GM19455 (cell line): ENCODE data around the gene HMGB3.
"Not testable (repeated sequence)": the region's sequence is repeated elsewhere in the genome, so short reads cannot be mapped to it uniquely, and the experiment has no call there.

Experiments
- ATAC-seq: cut with Tn5 transposase; IDR thresholded peaks from one replicate; pipeline ENCODE4 v1.9.1; 2021; ENCODE audit not compliant: unreplicated experiment

Gene HMGB3

DNA sequence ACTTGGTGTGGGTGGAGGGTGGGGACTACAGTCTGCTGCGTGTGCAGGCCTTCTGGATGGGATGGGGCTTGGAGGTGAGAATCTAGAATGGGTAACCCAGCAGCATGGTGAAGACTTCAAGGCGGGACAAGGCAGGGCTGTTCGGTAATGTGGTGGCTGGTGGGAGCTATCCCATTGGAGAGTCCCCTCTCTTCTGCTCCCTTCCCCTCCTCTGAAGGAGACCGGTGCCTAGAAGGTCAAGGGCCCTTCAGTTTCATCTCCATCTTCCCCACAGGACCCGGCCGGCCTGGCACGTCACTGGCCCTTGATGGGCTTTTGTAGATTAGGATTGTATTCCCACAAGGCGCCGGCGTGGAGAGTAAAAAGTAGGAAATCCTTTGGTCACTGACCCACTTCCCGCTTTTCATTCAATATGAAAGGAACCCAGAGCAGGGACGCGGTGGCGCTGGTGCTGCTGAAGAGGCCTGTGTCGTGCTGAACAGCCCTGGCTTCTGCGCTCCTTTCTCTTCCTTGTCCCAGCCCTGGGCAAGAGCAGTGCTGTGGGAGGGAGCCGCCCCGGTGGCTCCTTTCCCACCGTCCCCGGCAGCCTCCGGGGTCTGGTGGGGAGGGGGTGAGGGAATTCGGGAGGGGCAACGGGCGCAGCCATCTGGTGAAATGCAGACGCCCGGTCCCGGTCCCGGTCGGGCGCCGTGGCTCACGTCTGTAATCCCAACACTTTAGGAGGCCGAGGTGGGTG lies 7.3 kb upstream of the HMGB3 start:
- ATAC-seq: no peak

DNA sequence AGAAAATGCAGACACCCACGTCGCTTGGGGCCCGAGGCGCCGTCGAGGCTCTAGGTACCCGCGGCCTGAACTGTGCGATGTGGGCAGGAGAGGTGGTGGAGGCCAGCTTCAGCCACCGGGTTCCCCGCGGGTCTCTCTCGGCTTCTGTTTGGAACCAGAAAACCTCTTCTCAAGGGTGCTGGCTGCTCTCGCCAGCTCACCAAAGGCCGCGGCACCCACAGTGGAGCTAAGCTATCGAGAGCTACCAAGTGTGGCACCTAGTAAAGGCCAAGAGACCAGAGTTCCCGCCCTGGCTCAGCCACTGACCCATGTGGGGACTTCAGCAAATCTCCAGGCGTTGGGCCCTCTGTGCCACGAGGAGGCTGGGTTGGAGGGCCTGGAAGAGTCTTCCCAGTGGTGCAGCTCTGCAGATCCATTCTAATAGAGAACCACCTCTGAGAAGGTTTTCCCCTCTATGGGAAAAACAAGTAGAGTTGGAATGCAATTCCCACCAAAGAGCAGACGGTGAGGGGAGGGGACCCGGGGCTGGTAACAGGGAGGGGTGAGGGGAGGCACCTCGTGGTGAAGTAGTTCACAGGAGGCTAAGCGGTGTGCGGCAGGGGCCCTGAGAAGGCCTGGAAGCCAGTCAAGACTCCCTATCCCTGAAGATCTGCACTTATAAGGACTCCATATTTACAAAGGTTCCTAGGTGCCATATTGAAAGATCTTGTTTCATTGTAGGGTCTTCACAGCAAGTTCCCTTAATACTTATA lies 5.5 kb upstream of the HMGB3 start:
- no peak for ATAC-seq

DNA sequence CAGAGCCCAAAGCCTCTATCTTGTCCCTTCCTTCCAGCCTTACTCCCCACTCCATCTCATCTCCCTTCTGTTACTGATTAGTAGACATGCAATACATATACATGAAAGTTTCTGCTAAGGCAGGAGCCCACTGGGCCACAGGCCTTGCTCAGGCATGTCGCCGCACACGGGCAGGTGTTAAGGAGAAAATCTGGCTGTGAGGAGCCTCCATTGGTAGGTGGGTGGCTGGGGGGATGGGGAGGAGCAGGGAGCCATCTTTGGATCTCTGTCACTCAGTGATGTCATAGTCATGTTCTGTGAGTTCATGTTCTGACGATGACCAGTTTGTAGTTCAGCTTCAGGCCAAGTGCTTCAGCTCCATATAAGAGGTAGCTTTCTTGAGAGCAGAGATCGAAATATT lies 2.9 kb upstream of the HMGB3 start:
- no peak for ATAC-seq

DNA sequence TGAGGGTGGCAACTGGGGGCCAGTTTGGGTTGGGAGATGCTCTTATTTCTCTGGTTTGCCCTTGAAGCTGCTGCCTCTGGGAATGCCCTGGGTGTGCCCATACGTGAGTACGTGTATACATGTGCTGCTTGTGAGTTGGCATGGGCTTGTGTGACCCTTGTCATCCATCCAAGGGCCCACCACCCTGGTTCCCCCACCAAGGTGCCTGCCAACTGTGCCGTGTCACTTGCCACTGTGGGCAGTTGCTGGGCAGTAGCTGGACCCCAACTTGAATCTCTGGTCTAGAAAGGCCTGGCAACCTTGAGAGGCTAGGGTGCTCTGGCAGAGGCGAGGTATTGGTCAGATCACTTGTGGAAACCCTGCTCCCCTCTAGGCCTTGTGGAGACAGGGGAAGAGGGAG lies 2.4 kb upstream of the HMGB3 start:
- ATAC-seq: no peak

DNA sequence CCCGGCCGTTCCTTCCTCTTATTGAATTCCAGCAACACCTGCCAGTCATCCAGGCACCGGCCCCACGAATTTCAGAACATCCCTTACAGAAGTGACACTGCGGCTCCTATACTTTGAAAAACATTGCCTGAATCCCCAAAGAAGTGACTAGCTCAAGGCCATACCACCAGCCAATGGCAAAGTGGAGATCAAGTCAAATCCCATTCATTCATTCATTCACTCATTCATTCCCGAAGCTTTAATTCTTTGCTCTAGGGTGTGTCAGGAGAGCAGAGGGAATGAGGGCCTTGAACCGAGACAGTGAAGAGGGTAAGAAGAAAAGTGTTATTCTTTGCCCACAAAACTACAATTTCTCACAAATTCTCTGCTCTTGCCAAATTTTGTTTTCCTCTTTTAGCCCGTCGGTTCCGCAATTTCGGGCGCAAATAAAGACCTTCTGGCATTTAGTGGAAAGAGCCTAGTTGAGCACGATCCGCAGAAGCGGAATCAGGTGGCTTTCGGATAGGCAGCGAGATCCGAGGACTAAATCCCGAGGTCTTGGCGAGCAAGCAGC lies 824 bp upstream of the HMGB3 start:
- peak; percentile 0 for ATAC-seq

DNA sequence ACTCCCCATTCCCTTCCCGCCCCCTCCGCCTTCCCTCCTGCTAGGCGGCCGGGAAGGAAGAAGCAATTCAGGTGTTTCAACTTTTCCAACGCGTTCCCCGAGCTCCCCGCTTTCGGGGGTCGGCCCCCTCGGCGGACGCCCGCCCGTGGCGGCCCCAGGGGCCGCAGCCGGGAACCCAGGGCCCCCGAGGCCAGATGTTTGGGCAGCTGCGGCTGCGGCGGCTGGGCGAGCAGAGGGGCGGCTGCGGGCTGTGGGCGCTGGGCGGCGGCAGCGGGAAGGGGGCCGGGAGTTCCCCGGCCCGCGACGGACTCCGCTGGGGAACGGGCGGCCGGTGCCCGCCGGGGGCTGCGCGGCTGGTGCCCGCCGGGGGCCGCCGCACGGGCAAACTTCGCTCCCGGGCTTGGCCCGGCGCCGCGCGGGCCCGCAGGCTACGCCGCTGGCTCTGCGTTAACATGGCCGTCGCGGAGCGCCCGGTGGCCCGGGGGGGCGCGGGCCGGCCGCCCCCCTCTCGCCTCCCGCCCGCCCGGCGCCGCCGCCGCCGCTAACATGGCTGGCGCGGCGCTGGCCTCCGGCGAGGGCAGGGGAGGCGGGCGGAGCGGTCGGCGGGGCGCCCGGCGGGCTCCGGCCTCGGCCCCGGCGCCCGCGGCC lies 510 bp downstream of the HMGB3 start:
- ATAC-seq: peak; percentile 13

DNA sequence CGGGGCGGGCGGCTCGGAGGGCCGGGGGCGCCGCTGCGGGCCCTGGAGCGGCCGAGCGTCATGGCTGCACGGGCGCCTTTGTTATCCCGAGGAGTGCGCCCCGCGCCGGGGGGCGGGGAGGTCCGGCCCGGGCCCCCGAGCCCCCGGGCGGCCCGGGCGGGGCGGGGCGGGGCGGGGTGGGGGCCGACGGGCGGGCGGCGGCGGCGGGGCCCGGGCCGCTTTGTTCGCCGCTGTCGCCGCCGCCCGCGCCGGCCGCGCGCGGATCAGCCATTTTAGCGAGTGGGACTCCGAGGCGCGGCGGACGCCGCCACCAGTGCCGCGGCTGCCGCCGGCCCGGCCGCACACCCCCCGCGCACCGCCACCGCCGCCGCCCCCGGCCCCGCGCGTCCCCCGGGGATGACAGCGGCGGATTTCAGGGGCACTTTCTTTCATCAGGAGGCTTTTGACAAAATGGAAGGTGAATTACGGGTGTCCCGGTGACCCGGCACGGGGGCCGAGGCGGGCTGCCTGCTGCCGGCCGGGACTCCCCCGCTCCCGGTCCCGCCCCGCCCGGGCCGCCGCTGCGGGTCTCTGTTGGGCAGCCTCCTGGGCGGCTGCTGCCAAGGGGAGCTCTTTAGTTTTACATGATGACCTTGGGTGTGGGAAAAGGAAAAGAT lies 1.2 kb downstream of the HMGB3 start:
- ATAC-seq: peak; percentile 5

DNA sequence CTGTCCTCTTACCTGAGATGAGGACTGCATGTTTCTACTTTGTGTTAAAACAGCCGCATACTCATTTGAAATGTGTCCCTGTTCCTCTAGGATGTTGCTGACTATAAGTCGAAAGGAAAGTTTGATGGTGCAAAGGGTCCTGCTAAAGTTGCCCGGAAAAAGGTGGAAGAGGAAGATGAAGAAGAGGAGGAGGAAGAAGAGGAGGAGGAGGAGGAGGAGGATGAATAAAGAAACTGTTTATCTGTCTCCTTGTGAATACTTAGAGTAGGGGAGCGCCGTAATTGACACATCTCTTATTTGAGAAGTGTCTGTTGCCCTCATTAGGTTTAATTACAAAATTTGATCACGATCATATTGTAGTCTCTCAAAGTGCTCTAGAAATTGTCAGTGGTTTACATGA lies 4.6 kb downstream of the HMGB3 start:
- not testable (repeated sequence) for ATAC-seq

DNA sequence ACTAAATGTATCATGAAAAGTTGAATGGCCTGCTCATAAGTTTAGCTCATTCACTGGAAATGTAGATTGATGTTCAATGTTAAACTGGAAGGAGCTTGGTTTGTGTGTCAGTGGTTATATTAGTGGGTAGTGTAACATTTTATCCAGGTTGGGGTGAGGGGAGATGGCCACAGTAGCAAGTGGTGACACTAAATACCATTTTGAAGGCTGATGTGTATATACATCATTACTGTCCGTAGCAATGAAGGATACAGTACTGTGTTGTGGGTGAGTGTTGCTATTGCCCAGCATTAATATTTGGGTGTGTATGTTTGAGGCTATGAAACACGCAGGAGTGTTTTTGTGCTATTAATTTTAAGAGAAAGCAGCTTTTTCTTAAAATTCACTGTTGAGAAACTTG lies 6.3 kb downstream of the HMGB3 start:
- ATAC-seq: no peak

DNA sequence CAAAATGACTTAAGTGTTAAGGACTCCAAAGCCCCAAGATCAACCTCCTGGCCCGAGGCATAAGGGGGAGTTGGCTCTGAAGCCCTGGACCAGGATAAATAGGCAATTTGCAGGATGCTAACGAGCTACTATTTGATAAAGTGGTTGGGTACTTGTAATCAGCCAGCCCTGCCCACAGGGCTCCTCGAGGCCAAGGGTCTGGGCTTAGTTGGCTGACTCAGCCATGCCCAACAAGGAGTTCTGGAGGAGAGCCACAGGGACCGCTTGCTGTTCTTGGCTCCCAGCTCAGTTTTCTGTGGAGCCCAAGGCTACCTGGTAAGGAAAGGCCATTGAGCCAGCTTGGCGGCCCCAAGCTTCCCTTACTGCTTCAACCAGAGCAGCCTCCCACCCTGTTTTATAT lies 7.8 kb downstream of the HMGB3 start:
- no peak for ATAC-seq

DNA sequence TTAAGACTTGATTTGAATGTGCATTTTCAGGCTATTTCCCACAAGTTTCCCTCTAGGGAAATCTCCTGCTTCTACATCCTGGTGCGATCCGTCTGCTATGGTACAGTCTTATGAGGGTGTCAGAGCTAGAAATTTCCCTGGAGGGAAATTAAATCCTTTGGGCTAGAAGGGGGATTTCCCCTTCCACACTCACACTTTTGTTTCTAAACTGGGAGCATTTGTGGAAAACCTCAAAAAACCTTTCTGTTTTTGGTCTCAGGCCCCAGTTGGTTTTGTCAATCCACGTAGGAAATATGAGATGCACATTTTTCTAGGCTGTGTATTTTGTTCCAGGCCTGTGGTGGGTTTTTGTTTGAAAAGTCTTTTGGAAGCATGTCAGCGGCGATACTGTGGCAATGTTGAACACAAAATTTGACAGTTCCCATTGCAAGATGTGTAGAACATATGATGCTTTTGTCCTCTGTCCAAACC lies 17.8 kb downstream of the HMGB3 start:
- no peak for ATAC-seq

DNA sequence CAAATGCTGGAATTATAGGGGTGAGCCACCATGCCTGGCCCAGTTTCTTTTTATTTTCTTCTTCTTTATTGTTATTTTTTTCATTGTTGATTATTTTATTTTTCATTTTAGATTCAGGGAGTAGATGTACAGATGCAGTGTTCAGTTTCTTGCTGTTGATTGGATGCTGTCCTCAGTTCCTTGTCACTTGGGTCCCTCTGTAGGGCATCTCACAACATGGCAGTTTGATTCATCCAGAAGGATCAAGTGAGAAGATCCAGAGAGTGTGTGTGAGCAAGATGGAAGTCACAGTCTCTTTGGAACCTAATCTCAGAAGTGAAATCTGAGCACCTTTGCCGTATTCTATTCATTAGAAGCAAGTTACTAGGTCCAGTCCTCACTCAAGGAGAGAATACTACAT lies 20.9 kb downstream of the HMGB3 start:
- no peak for ATAC-seq

DNA sequence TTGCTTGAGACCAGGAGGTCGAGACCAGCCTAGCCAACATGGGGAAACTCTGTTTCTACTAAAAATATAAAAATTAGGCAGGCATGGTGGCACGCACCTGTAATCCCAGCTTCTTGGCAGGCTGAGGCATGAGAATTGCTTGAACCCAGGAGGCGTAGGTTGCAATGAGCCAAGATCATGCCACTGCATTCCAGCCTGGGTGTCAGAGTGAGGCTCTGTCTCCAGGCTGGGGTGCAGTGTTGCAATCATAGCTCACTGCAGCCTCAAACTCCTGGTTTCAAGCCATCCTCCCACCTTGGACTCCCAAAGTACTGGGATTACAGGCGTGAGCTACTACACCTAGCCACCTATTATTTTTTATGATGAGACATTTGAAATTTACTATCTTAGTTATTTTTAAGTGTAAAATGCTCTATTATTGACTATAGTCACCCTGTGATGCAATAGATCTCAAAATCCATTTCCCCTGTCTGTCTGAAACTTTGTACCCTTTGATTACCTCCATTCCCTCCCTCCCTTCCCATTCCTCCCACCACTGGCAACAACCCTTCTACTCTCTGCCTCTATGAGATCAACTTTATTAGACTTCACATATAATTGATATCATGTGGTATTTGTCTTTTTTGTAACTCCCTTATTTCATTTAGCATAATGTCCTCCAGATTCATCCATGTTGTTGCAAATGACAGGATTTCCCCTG lies 23.4 kb downstream of the HMGB3 start:
- ATAC-seq: no peak

DNA sequence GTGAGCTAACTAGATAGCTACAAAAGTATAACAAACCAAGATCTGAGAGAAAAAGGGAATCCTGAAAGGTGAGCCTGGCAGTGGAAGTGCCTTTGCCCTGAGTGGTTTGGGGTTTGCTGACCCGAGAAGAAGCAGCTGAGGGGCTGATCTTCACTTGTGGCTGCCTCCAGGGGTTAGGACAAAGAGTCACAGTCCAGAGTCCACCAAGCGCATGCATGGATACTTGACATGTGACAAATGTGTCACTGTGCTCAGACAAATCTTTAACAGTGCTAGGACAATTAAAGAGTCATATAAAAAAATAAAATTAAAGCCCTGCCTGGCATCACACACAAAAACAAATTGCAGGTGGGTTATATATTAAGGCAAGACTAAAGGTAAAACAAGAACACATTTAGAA lies 26.4 kb downstream of the HMGB3 start:
- no peak for ATAC-seq

DNA sequence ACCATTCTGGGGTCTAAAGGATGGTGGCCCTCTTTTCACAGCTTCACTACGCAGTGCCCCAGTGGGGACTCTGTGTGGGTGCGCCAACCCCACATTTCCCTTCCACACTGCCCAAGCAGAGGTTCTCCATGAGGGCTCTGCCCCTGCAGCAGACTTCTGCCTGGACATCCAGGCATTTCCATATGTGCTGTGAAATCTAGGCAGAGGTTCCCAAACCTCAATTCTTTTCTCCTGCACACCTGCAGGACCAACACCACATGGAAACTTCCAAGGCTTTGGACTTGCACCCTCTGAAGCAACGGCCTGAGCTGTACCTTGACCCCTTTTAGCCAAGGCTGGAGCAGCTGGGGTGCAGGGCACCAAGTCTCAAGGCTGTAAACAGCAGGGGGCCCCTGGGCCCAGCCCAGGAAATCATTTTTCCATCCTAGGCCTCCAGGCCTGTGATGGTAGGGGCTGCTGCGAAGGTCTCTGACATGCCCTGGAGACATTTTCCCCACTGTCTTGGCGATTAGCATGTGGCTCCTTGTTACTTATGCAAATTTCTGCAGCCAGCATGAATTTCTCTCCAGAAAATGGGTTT lies 30.1 kb downstream of the HMGB3 start:
- no peak for ATAC-seq

DNA sequence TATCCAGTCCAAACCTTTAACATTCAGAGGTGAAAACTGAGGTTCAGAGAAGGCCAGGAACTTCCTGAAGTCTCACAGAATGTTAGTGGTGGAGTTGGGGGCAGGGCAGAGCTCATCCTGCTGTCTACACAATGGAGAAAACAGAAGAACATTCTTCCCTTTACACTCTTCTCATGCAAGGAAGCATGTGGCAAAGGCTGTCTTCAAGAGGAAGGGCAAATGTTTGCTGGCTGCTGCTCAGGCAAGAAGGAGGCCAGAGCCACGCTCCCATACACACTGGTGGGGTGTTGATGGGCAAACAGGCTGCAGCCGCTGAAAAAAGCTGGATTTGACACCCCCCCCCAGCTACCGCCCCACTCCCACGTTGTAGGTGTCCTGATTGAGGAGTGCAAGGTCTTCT lies 32.5 kb downstream of the HMGB3 start:
- no peak for ATAC-seq

DNA sequence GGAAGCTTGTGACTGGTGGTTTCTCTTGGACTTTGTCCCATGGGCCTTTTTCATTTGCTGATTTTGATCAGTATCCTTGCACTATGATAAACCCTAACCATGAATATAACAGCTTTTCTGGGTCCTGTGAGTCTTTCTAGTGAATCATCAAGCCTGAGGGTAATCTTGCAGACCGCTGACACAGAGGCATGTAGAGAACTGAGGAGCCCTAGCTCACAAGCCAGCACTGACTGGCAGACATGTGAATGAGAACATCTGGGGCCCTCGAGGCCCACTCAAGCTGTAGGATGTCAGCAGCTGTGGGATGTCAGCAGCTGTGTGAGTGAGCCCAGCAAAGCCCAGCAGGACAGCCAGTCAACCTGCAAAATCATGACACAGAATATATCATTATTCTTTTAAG lies 36.7 kb downstream of the HMGB3 start:
- no peak for ATAC-seq

DNA sequence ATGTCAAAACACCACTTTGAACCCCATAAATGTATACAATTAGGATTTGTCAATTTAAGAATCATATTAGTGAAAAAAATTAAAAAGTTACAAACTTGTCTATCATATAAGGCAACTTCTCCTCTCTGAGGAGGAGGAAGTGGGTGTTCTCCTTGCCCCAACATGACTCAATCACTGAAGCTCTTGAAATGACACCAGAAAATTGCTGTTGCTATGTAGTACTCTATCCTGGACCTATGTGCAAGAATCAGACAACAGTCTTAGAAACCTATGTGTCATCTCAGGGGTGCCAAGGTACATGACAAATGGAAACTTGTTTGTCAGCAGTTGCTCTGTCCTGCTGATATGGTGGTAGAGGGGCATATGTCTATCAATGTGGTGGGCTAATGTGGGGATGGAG lies 47.7 kb downstream of the HMGB3 start:
- ATAC-seq: no peak

DNA sequence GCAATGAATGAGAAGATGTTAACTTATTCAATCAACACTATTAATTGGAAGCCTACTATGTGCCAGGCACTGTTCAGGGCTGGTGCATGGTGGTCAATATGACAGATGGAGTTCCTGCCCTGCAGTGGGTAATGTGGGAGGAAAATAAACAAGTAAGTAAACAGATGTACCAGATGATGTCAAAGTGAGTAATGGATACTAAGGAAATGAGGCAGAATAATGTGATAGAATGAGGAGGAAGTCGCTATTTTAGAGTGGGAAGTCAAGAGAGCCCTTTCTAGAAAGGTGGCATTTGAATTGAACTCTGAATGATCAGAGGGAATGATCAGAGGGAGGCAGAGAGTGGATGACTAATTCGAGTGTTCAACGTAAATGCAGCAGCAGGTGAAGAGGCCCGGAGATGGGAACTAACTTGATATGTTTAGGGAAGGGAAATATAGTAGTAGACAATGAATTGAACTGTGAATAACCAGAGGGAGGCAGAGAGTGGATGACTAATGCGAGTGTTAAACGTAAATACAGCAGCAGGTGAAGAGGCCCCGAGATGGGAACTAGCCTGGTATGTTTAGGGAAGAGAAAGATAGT lies 48.3 kb downstream of the HMGB3 start:
- ATAC-seq: no peak

DNA sequence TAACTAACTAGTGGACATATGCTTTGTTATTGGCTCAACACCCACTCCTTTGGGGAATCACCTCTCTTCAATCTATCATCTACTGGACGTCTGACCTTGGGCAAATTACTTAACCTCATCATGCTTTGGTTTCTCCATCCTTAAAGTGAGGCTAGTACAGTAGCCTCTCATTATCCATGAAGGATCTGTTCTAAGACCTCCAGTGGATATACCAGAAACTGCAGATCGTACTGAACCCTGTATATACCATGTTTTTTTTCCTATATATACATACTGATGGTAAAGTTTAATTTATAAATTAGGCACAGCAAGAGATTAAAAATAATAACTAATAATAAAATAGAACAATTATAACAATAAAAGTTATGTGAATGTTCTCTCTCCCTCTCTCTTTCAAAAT lies 56.2 kb downstream of the HMGB3 start:
- no peak for ATAC-seq
